ENCODE results near the gene PXDN.

PXDN gene

GRCh38 chr2:1676913-1677820 lies 67.1 kb downstream of the PXDN start:
- H3K4me3 Mint-ChIP-seq, result no peak overlapping the region
- H3K27me3 Mint-ChIP-seq, result peaks cover 3% of the 10 kb centered on the region
- H3K27ac Mint-ChIP-seq, result no peak overlapping the region
- H3K4me1 Mint-ChIP-seq (ENCODE audit: low read depth), result no peaks in the 10 kb centered on the region
- no peaks in the 10 kb centered on the region for H3K9me3 Mint-ChIP-seq
- no peaks in the 10 kb centered on the region for H3K36me3 Mint-ChIP-seq (ENCODE audit: low read depth)
- no peak for DNase-seq

GRCh38 chr2:1676091-1676912 lies 68.0 kb downstream of the PXDN start:
- H3K9me3 Mint-ChIP-seq, result no peaks in the 10 kb centered on the region
- H3K4me1 Mint-ChIP-seq (ENCODE audit: low read depth), result no peaks in the 10 kb centered on the region
- peaks cover 3% of the 10 kb centered on the region for H3K27me3 Mint-ChIP-seq
- H3K4me3 Mint-ChIP-seq, result no peak overlapping the region
- no peak for DNase-seq
- no peaks in the 10 kb centered on the region for H3K36me3 Mint-ChIP-seq (ENCODE audit: low read depth)
- H3K27ac Mint-ChIP-seq, result no peak overlapping the region

- Mint-ChIP-seq H3K36me3 (ENCODE audit: low read depth) (no peaks in the 10 kb centered on the region), H3K27ac (no peak overlapping the region), H3K4me3 (no peak overlapping the region), H3K27me3 (peaks cover 3% of the 10 kb centered on the region), H3K9me3 (no peaks in the 10 kb centered on the region), H3K4me1 (ENCODE audit: low read depth) (no peaks in the 10 kb centered on the region)
- DNase-seq, result no peak
These were observed 68.7 kb downstream of the PXDN start for GRCh38 chr2:1675633-1676032.

- Mint-ChIP-seq H3K27me3 (peaks cover 3% of the 10 kb centered on the region), H3K36me3 (ENCODE audit: low read depth) (no peaks in the 10 kb centered on the region), H3K9me3 (no peaks in the 10 kb centered on the region), H3K27ac (no peak overlapping the region), H3K4me1 (ENCODE audit: low read depth) (no peaks in the 10 kb centered on the region), H3K4me3 (no peak overlapping the region)
- no peak for DNase-seq
These were observed 69.4 kb downstream of the PXDN start for GRCh38 chr2:1674766-1675397.

GRCh38 chr2:1674276-1674675 lies 70.0 kb downstream of the PXDN start:
- Mint-ChIP-seq H3K36me3 (ENCODE audit: low read depth) (no peaks in the 10 kb centered on the region), H3K27ac (no peak overlapping the region), H3K4me3 (no peak overlapping the region), H3K27me3 (peaks cover 3% of the 10 kb centered on the region), H3K4me1 (ENCODE audit: low read depth) (no peaks in the 10 kb centered on the region), H3K9me3 (no peaks in the 10 kb centered on the region)
- DNase-seq, result no peak

- H3K27me3 Mint-ChIP-seq, result peaks cover 3% of the 10 kb centered on the region
- no peak overlapping the region for H3K27ac Mint-ChIP-seq
- H3K36me3 Mint-ChIP-seq (ENCODE audit: low read depth), result no peaks in the 10 kb centered on the region
- H3K4me1 Mint-ChIP-seq (ENCODE audit: low read depth), result no peaks in the 10 kb centered on the region
- DNase-seq, result no peak
- no peaks in the 10 kb centered on the region for H3K9me3 Mint-ChIP-seq
- H3K4me3 Mint-ChIP-seq, result no peak overlapping the region
These were observed 71.0 kb downstream of the PXDN start for GRCh38 chr2:1673160-1673944.

GRCh38 chr2:1672738-1673137 lies 71.6 kb downstream of the PXDN start:
- no peak for DNase-seq
- no peaks in the 10 kb centered on the region for H3K9me3 Mint-ChIP-seq
- H3K27ac Mint-ChIP-seq, result no peak overlapping the region
- peaks cover 3% of the 10 kb centered on the region for H3K27me3 Mint-ChIP-seq
- no peak overlapping the region for H3K4me3 Mint-ChIP-seq
- H3K36me3 Mint-ChIP-seq (ENCODE audit: low read depth), result no peaks in the 10 kb centered on the region
- no peaks in the 10 kb centered on the region for H3K4me1 Mint-ChIP-seq (ENCODE audit: low read depth)

GRCh38 chr2:1671916-1672315 lies 72.4 kb downstream of the PXDN start:
- H3K36me3 Mint-ChIP-seq (ENCODE audit: low read depth), result no peaks in the 10 kb centered on the region
- peaks cover 3% of the 10 kb centered on the region for H3K27me3 Mint-ChIP-seq
- DNase-seq, result no peak
- no peaks in the 10 kb centered on the region for H3K4me1 Mint-ChIP-seq (ENCODE audit: low read depth)
- no peak overlapping the region for H3K4me3 Mint-ChIP-seq
- no peak overlapping the region for H3K27ac Mint-ChIP-seq
- H3K9me3 Mint-ChIP-seq, result no peaks in the 10 kb centered on the region

GRCh38 chr2:1670636-1671035 lies 73.7 kb downstream of the PXDN start:
- peaks cover 3% of the 10 kb centered on the region for H3K27me3 Mint-ChIP-seq
- no peak overlapping the region for H3K27ac Mint-ChIP-seq
- no peaks in the 10 kb centered on the region for H3K9me3 Mint-ChIP-seq
- no peak overlapping the region for H3K4me3 Mint-ChIP-seq
- no peaks in the 10 kb centered on the region for H3K36me3 Mint-ChIP-seq (ENCODE audit: low read depth)
- H3K4me1 Mint-ChIP-seq (ENCODE audit: low read depth), result no peaks in the 10 kb centered on the region
- no peak for DNase-seq

- DNase-seq, result no peak
- H3K27me3 Mint-ChIP-seq, result no peaks in the 10 kb centered on the region
- no peaks in the 10 kb centered on the region for H3K36me3 Mint-ChIP-seq (ENCODE audit: low read depth)
- no peaks in the 10 kb centered on the region for H3K4me1 Mint-ChIP-seq (ENCODE audit: low read depth)
- no peak overlapping the region for H3K27ac Mint-ChIP-seq
- H3K9me3 Mint-ChIP-seq, result no peaks in the 10 kb centered on the region
- H3K4me3 Mint-ChIP-seq, result no peak overlapping the region
These were observed 78.4 kb downstream of the PXDN start for GRCh38 chr2:1665761-1666505.

GRCh38 chr2:1664698-1665097 lies 79.6 kb downstream of the PXDN start:
- no peak overlapping the region for H3K27ac Mint-ChIP-seq
- no peak overlapping the region for H3K4me3 Mint-ChIP-seq
- no peaks in the 10 kb centered on the region for H3K36me3 Mint-ChIP-seq (ENCODE audit: low read depth)

GRCh38 chr2:1664076-1664605 lies 80.2 kb downstream of the PXDN start:
- no peaks in the 10 kb centered on the region for H3K36me3 Mint-ChIP-seq (ENCODE audit: low read depth)
- H3K27ac Mint-ChIP-seq, result no peak overlapping the region
- no peaks in the 10 kb centered on the region for H3K9me3 Mint-ChIP-seq
- H3K27me3 Mint-ChIP-seq, result no peaks in the 10 kb centered on the region
- no peak overlapping the region for H3K4me3 Mint-ChIP-seq
- DNase-seq, result no peak
- H3K4me1 Mint-ChIP-seq (ENCODE audit: low read depth), result no peaks in the 10 kb centered on the region

More at GRCh38 chr2:1664698-1665097, 79.6 kb downstream of the PXDN start:
- DNase-seq, result no peak
- Mint-ChIP-seq H3K27me3 (no peaks in the 10 kb centered on the region), H3K9me3 (no peaks in the 10 kb centered on the region), H3K4me1 (ENCODE audit: low read depth) (no peaks in the 10 kb centered on the region)

GRCh38 chr2:1663621-1664020 lies 80.7 kb downstream of the PXDN start:
- H3K36me3 Mint-ChIP-seq (ENCODE audit: low read depth), result no peaks in the 10 kb centered on the region
- no peak overlapping the region for H3K27ac Mint-ChIP-seq
- peaks cover 3% of the 10 kb centered on the region for H3K27me3 Mint-ChIP-seq
- H3K9me3 Mint-ChIP-seq, result no peaks in the 10 kb centered on the region
- DNase-seq, result no peak
- H3K4me1 Mint-ChIP-seq (ENCODE audit: low read depth), result no peaks in the 10 kb centered on the region
- H3K4me3 Mint-ChIP-seq, result no peak overlapping the region
